Neural crest cell (in vitro differentiated cells): ENCODE data around the gene RAB4A. TPM values are rescaled to one million over a fixed set of nuclear protein-coding genes. Genes with fewer than 3 reads are reported as not detected.

ENCODE experiments used
- DNase-seq: peaks from one replicate; pipeline ENCODE4 v3.0.0; 2021; ENCODE audit warnings: low read depth, mixed read lengths, low spot score
- H3K27ac Mint-ChIP-seq: one replicate; pipeline ENCODE4 v1.8.0; 2021; ENCODE audit warnings: mild to moderate bottlenecking, mixed read lengths; ENCODE audit not compliant: unreplicated experiment
- H3K27me3 Mint-ChIP-seq: 2 replicates; pipeline ENCODE4 v1.8.0; 2021; ENCODE audit warnings: low read depth, mild to moderate bottlenecking, mixed read lengths
- H3K36me3 Mint-ChIP-seq: 2 replicates; pipeline ENCODE4 v1.8.0; 2021; ENCODE audit warnings: low read depth, mild to moderate bottlenecking, mixed read lengths
- H3K4me1 Mint-ChIP-seq: 2 replicates; pipeline ENCODE4 v1.8.0; 2021; ENCODE audit warnings: mixed read lengths
- H3K4me3 Mint-ChIP-seq: one replicate; pipeline ENCODE4 v1.8.0; 2021; ENCODE audit warnings: mild to moderate bottlenecking, mixed read lengths
- H3K9me3 Mint-ChIP-seq: 2 replicates; pipeline ENCODE4 v1.8.0; 2021; ENCODE audit warnings: mixed read lengths
- CTCF ChIP-seq: fragments of 200-600 bp; sonication (generic); conservative IDR thresholded peaks from 2 replicates; pipeline ENCODE4 v1.5.0; 2021; ENCODE audit warnings: antibody characterized with exemption, mild to moderate bottlenecking
- total RNA-seq: library from RNA; stranded (reverse); gene quantifications from 2 replicates; pipeline ENCODE4 v1.2.1, GENCODE V29; 2021

Gene RAB4A
- total RNA-seq, 1 donor from 2014 or later: 69.0 TPM

GRCh38 chr1:229302740-229303139 is 31.8 kb downstream of the RAB4A start:
- no peak for TF ChIP-seq CTCF
- no peak overlapping the region for H3K4me3 Mint-ChIP-seq
- no peaks in the 10 kb centered on the region for H3K9me3 Mint-ChIP-seq
- H3K4me1 Mint-ChIP-seq: no peaks in the 10 kb centered on the region
- no peaks in the 10 kb centered on the region for H3K27me3 Mint-ChIP-seq
- DNase-seq: no peak
- H3K36me3 Mint-ChIP-seq: peaks cover 14% of the 10 kb centered on the region
- no peak overlapping the region for H3K27ac Mint-ChIP-seq

- Mint-ChIP-seq H3K4me3 (no peak overlapping the region), H3K9me3 (no peaks in the 10 kb centered on the region), H3K27me3 (no peaks in the 10 kb centered on the region), H3K4me1 (no peaks in the 10 kb centered on the region), H3K27ac (no peak overlapping the region), H3K36me3 (peaks cover 14% of the 10 kb centered on the region)
- no peak for TF ChIP-seq CTCF
- no peak for DNase-seq
Observed at GRCh38 chr1:229303855-229304254, 32.9 kb downstream of the RAB4A start.

- no peak for TF ChIP-seq CTCF
- Mint-ChIP-seq H3K4me1 (no peaks in the 10 kb centered on the region), H3K36me3 (peaks cover 4% of the 10 kb centered on the region), H3K27me3 (no peaks in the 10 kb centered on the region), H3K4me3 (no peak overlapping the region), H3K27ac (no peak overlapping the region), H3K9me3 (no peaks in the 10 kb centered on the region)
- no peak for DNase-seq
Observed at GRCh38 chr1:229305392-229305791, 34.5 kb downstream of the RAB4A start.

- H3K9me3 Mint-ChIP-seq: no peaks in the 10 kb centered on the region
- no peak overlapping the region for H3K27ac Mint-ChIP-seq
- peaks cover 10% of the 10 kb centered on the region for H3K4me1 Mint-ChIP-seq
- no peak for TF ChIP-seq CTCF
- no peak for DNase-seq
- H3K36me3 Mint-ChIP-seq: no peaks in the 10 kb centered on the region
- no peaks in the 10 kb centered on the region for H3K27me3 Mint-ChIP-seq
- no peak overlapping the region for H3K4me3 Mint-ChIP-seq
Observed at GRCh38 chr1:229309074-229309473, 38.2 kb downstream of the RAB4A start.

GRCh38 chr1:229309684-229310083 is 38.8 kb downstream of the RAB4A start:
- no peaks in the 10 kb centered on the region for H3K9me3 Mint-ChIP-seq
- H3K27ac Mint-ChIP-seq: no peak overlapping the region
- no peaks in the 10 kb centered on the region for H3K27me3 Mint-ChIP-seq
- H3K4me3 Mint-ChIP-seq: no peak overlapping the region
- TF ChIP-seq CTCF: no peak
- peaks cover 10% of the 10 kb centered on the region for H3K4me1 Mint-ChIP-seq
- no peak for DNase-seq
- no peaks in the 10 kb centered on the region for H3K36me3 Mint-ChIP-seq

- no peak for DNase-seq
- Mint-ChIP-seq H3K36me3 (no peaks in the 10 kb centered on the region), H3K9me3 (no peaks in the 10 kb centered on the region), H3K4me3 (no peak overlapping the region), H3K27ac (peak overlapping the region; percentile 28), H3K4me1 (peaks cover 10% of the 10 kb centered on the region), H3K27me3 (no peaks in the 10 kb centered on the region)
- TF ChIP-seq CTCF: no peak
Observed at GRCh38 chr1:229310833-229311232, 39.9 kb downstream of the RAB4A start.
